Activated CD4-positive, CD25-positive, alpha-beta regulatory T cell treated with anti-CD3 and anti-CD28 coated beads, Interleukin-2, amount 50 U/mL, for 72 hours (primary cell): Measurements from ENCODE around the gene TAL2.
"Not testable (repeated sequence)": the region's sequence is repeated elsewhere in the genome, so short reads cannot be mapped to it uniquely, and the experiment has no call there.

ENCODE experiments used
- DNase-seq: peaks from one replicate; pipeline ENCODE4 v3.0.0; 2021

The TAL2 gene

GRCh38 chr9:105676351-105676923 is 14.2 kb downstream of the TAL2 start:
- DNase-seq = no peak

- no peak for DNase-seq
Observed at GRCh38 chr9:105678163-105678562, 15.9 kb downstream of the TAL2 start.

- no peak for DNase-seq
Observed at GRCh38 chr9:105678781-105679180, 16.5 kb downstream of the TAL2 start.

- DNase-seq = no peak
Observed at GRCh38 chr9:105679257-105680022, 17.2 kb downstream of the TAL2 start.

- DNase-seq = no peak
Observed at GRCh38 chr9:105681313-105681712, 19.1 kb downstream of the TAL2 start.

- DNase-seq = no peak
Observed at GRCh38 chr9:105681724-105682123, 19.5 kb downstream of the TAL2 start.

GRCh38 chr9:105683688-105684275 is 21.5 kb downstream of the TAL2 start:
- DNase-seq = no peak

- DNase-seq = no peak
Observed at GRCh38 chr9:105686936-105687335, 24.7 kb downstream of the TAL2 start.

- no peak for DNase-seq
Observed at GRCh38 chr9:105690742-105691141, 28.5 kb downstream of the TAL2 start.

- DNase-seq = no peak
Observed at GRCh38 chr9:105693435-105694189, 31.4 kb downstream of the TAL2 start.

GRCh38 chr9:105694190-105694847 is 32.1 kb downstream of the TAL2 start, which contains the start of gene TMEM38B:
TSS of gene TMEM38B (plus strand) at chr9:105694541. CDS start at chr9:105694661, 120 bp downstream.
- DNase-seq = peak; percentile 86

- peak; percentile 59 for DNase-seq
Observed at GRCh38 chr9:105694848-105695581, 32.8 kb downstream of the TAL2 start.

GRCh38 chr9:105696219-105696793 is 34.0 kb downstream of the TAL2 start:
- DNase-seq = no peak

GRCh38 chr9:105697871-105698270 is 35.6 kb downstream of the TAL2 start:
- no peak for DNase-seq

GRCh38 chr9:105698348-105698870 is 36.2 kb downstream of the TAL2 start:
- DNase-seq = no peak

GRCh38 chr9:105700668-105701067 is 38.4 kb downstream of the TAL2 start:
- DNase-seq = no peak

GRCh38 chr9:105701145-105701544 is 38.9 kb downstream of the TAL2 start:
- no peak for DNase-seq

- DNase-seq = no peak
Observed at GRCh38 chr9:105702207-105702606, 40.0 kb downstream of the TAL2 start.

- DNase-seq = not testable (repeated sequence)
Observed at GRCh38 chr9:105703638-105704037, 41.4 kb downstream of the TAL2 start.

GRCh38 chr9:105706156-105706555 is 43.9 kb downstream of the TAL2 start:
- no peak for DNase-seq

- DNase-seq = no peak
Observed at GRCh38 chr9:105708405-105708804, 46.1 kb downstream of the TAL2 start.

- DNase-seq = no peak
Observed at GRCh38 chr9:105710638-105711037, 48.4 kb downstream of the TAL2 start.
